ENCODE data around the gene SMURF2. TPM values are rescaled to one million over a fixed set of nuclear protein-coding genes. Genes with fewer than 3 reads are reported as not detected.

SMURF2 gene
- total RNA-seq, 1 donor from 2014 or later = 45.6 TPM

GRCh38 chr17:64508683-64509082, 153.4 kb downstream of the SMURF2 start:
- no peak overlapping the region for H3K4me3 ChIP-seq (ENCODE audit: low read depth, low read length)
- TF ChIP-seq CTCF (IDR thresholded peaks at IDR 0.05; ENCODE audit: insufficient read depth, low read length, poor library complexity, severe bottlenecking) = no peak
- DNase-seq (ENCODE audit: low read depth) = no peak
- no peaks in the 10 kb centered on the region for H3K36me3 ChIP-seq (ENCODE audit: control insufficient read depth, insufficient read depth, low read length)
- no peaks in the 10 kb centered on the region for H3K27me3 ChIP-seq (ENCODE audit: control insufficient read depth, insufficient read depth, low read length)

GRCh38 chr17:64507413-64507782, 154.7 kb downstream of the SMURF2 start:
- no peak for DNase-seq (ENCODE audit: low read depth)

GRCh38 chr17:64506576-64507412, 155.3 kb downstream of the SMURF2 start, which contains the start of gene CEP95:
TSS of gene CEP95 (plus strand) at chr17:64506977. CDS start at chr17:64507098, 121 bp downstream.
- Histone ChIP-seq H3K27me3 (ENCODE audit: control insufficient read depth, insufficient read depth, low read length) (no peaks in the 10 kb centered on the region), H3K4me3 (ENCODE audit: low read depth, low read length) (peak within 1 kb of the TSS; percentile 100), H3K36me3 (ENCODE audit: control insufficient read depth, insufficient read depth, low read length) (peaks cover 3% of the 10 kb centered on the region)
- no peak for TF ChIP-seq CTCF (IDR thresholded peaks at IDR 0.05; ENCODE audit: insufficient read depth, low read length, poor library complexity, severe bottlenecking)
- peak; percentile 72 for DNase-seq (ENCODE audit: low read depth)

More at GRCh38 chr17:64507413-64507782, 154.7 kb downstream of the SMURF2 start:
- Histone ChIP-seq H3K27me3 (ENCODE audit: control insufficient read depth, insufficient read depth, low read length) (no peaks in the 10 kb centered on the region), H3K4me3 (ENCODE audit: low read depth, low read length) (peak overlapping the region; percentile 100), H3K36me3 (ENCODE audit: control insufficient read depth, insufficient read depth, low read length) (peaks cover 3% of the 10 kb centered on the region)
- TF ChIP-seq CTCF (IDR thresholded peaks at IDR 0.05; ENCODE audit: insufficient read depth, low read length, poor library complexity, severe bottlenecking) = peak; percentile 55

- peak; percentile 85 for DNase-seq (ENCODE audit: low read depth)
- Histone ChIP-seq H3K27me3 (ENCODE audit: control insufficient read depth, insufficient read depth, low read length) (no peaks in the 10 kb centered on the region), H3K4me3 (ENCODE audit: low read depth, low read length) (peak within 1 kb of the TSS; percentile 100), H3K36me3 (ENCODE audit: control insufficient read depth, insufficient read depth, low read length) (peaks cover 4% of the 10 kb centered on the region)
- no peak for TF ChIP-seq CTCF (IDR thresholded peaks at IDR 0.05; ENCODE audit: insufficient read depth, low read length, poor library complexity, severe bottlenecking)
Observed at GRCh38 chr17:64506201-64506575, 155.9 kb downstream of the SMURF2 start, which contains the start of gene DDX5. TSS of gene DDX5 (minus strand) at chr17:64506289. CDS start at chr17:64506119, 170 bp downstream.

- no peak for TF ChIP-seq CTCF (IDR thresholded peaks at IDR 0.05; ENCODE audit: insufficient read depth, low read length, poor library complexity, severe bottlenecking)
- H3K4me3 ChIP-seq (ENCODE audit: low read depth, low read length) = peak overlapping the region; percentile 100
- no peaks in the 10 kb centered on the region for H3K27me3 ChIP-seq (ENCODE audit: control insufficient read depth, insufficient read depth, low read length)
- DNase-seq (ENCODE audit: low read depth) = no peak
- peaks cover 7% of the 10 kb centered on the region for H3K36me3 ChIP-seq (ENCODE audit: control insufficient read depth, insufficient read depth, low read length)
Observed at GRCh38 chr17:64505340-64506200, 156.5 kb downstream of the SMURF2 start.

All from kidney epithelial cell (primary cell).